GM18499 (cell line): ENCODE measurements around the gene BSG.
"Not testable (repeated sequence)": the region's sequence is repeated elsewhere in the genome, so short reads cannot be mapped to it uniquely, and the experiment has no call there.

Experiments used
- ATAC-seq: cut with Tn5 transposase; IDR thresholded peaks from one replicate; pipeline ENCODE4 v1.9.1; 2021; ENCODE audit warnings: moderate number of reproducible peaks; ENCODE audit not compliant: insufficient read depth, unreplicated experiment

BSG gene

DNA sequence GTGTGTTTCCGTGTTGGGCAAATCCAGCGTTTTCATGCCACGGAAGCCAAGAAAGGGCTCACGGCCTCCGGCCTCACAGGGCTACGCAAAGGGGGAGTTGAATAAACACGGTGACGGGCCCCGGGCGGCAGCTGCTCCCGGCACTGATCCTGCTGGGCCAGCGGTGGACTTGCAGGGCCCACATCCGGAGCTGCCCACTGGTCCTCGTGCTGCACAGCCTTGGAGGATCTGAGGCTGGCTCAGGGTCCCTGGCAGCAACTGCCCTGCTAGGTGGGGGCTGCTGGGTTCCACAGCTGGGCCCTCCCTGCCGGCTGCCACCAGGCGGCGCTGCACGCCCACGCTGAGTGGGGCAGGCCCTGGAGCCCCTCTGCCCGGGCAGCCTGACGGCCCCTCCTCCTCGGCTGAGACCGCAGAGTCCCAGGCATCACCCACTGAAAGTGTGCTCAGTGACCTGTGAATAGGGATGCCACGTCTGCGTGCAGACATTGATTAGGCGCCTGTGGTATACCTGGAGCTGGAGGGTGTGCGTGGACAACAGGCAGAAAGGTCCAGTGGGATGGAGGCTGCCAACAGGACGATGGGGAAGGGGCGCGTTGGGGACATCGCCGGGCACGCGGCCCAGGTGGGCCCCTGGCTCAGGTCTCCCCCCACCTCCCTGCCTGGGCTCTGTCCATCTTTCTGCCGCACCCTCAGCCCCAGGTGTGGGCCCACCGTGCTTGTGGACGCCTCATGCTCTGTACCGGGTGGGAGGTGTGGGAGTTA, 12.0 kb downstream of the BSG start:
- no peak for ATAC-seq

- not testable (repeated sequence) for ATAC-seq
These were observed 12.8 kb downstream of the BSG start for GRCh38 chr19:585146-585545.

DNA sequence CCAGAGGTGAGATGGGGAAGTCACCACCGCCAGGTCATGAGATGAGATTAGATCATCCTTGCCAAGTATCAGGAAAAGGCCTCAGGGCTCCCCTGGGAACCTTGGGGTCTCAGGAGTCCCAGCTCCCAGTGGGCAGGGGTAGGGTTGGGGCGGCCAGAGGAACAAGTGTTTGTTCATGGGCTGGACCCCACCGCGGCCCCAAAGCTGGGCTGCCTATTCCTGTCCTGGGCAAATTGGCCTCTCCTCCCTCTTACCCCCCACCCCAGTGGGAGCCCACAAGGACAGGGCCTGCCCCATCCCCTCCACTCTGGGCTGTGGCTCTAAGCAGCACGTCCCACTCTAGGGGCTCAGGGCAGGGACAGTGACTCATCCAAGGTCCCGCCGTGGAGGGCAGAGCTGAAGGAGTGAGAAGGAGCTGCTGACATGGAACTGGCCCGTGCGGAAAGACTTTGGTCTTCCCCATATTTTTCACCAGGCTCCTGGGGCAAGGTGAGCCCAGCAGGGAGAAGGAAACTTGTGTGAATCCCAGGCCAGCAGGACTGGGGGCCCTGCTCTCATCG, 13.2 kb downstream of the BSG start:
- ATAC-seq, result no peak

GRCh38 chr19:588093-588740, 15.8 kb downstream of the BSG start:
- no peak for ATAC-seq

DNA sequence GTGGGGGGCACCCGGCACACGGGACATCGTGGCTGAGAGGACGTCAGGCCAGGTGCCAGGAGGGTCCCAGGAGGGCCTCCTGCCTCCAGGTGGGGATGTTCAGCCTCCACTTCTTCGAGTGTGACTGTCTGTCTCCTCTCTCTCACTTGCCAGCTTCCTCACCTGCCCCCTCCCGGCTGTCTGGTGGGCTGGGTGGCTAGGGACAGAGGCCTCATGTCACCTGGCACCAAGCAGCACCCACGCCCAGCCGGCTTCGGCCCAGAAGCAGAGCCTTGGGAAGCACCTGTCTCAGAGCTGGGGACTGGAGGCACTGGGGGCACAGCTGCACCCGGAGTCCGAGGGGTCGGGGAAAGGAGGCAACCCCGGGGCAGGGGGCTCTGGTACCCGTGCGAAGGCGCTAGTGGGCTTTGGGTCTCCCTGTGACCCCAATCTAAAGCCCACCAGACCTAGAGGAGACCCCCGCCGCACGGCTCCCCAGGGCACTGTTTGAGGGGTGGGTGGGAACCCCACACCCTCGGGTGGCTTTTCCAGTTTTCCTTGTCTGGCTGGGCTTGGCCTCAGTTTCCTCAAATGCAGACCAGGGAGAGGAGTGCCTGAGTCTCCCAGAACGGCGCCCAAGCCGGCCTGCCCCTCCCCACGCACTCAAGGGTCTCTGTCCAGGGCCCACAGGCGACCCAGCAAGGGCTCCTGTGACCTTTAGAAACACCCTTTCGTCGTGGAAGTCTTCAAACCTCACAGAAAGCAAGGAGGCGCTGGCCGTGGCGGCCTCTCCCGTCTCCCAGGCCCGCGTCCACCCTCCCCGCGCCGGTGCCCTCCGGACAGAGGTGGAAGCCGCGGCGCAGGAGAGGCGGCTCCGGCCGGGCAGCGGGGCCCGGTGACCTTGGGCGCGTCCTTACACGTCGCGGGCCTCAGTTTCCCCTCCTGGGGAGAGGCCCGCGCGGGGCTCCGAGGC, 16.6 kb downstream of the BSG start:
- ATAC-seq, result no peak

DNA sequence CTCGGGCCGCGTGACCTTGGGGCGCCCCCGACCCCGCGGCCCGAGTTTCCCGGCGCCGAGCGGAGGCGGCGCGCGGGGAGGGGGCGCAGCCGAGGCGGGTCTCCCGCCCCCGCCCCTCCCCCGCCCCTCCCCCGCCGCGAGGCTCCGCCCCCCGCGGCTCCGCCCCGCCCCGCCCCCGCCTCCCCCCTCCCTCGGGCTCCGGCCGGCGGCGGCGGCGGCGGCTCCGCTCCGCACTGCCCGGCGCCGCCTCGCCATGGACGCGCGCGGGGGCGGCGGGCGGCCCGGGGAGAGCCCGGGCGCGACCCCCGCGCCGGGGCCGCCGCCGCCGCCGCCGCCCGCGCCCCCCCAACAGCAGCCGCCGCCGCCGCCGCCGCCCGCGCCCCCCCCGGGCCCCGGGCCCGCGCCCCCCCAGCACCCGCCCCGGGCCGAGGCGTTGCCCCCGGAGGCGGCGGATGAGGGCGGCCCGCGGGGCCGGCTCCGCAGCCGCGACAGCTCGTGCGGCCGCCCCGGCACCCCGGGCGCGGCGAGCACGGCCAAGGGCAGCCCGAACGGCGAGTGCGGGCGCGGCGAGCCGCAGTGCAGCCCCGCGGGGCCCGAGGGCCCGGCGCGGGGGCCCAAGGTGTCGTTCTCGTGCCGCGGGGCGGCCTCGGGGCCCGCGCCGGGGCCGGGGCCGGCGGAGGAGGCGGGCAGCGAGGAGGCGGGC, 17.4 kb downstream of the BSG start, which contains the start of gene HCN2:
HCN2 (plus strand) TSS at position 189 of the 703 bp plus-strand sequence; CDS start at position 254, 65 bp downstream.
- ATAC-seq, result no peak

- ATAC-seq, result no peak
These were observed 18.0 kb downstream of the BSG start for GRCh38 chr19:590396-590745.

- ATAC-seq, result no peak
These were observed 18.3 kb downstream of the BSG start for GRCh38 chr19:590750-591098.

DNA sequence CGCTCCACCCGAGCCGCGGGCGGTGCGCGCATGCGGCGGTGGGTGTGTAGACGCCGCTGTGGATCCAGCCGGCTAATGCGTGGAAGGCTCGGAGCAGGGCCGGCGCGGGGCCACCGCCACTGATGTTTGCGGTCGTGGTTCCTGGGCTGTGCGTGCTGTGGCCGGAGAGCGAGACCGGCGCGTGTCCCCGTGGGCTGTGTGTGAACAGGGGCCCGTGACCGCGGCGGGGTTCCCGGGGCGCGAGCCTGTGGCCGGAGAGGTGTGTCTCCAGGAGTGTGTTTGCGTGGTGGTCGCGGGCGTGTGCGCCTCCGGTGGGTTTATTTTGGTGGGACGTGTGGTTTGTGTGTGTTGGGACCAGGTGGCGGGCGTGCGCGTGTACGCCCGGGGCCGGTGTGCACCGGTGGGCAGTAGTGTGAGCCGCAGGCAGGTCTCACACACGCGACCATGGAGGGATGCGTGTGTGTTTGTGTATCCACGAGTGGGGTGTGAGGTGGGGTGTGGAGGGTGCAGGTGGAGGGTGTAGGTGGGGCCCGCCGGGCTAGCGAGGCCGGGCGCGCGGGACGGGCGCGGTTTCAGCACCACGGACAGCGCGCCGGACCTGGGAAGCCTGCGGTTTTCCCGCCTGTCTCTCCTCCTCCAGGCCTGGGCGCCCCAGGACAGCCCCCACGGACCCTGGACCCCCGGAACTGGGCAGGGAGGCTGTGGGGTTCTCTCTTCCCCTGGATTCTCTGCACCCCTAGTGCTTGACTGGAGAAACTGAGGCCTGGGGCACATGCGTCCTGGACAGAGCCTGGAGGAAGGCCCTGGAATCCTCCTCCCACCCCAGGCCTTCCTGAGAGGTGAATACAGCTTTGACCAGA, 18.9 kb downstream of the BSG start:
- ATAC-seq, result no peak

DNA sequence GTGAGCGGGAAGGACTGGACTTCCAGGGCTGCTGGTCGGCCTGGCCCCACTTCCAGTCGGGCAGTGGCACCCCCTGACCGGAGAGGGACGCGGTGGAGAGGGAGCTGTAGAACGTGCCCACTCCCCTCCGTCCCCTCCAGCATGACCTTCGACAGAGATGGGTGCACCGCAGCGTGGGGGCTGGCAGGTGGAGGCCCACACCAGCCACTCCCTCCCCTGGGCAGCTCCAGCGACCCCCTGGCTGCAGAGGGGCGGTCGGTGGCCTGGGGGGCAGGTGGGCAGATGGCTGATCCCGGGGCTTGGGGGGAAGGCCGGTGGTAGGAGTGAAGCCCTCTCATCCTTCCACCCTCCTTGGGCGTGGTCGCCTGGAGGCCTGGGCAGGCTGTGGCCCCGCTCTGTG, 19.7 kb downstream of the BSG start:
- no peak for ATAC-seq

DNA sequence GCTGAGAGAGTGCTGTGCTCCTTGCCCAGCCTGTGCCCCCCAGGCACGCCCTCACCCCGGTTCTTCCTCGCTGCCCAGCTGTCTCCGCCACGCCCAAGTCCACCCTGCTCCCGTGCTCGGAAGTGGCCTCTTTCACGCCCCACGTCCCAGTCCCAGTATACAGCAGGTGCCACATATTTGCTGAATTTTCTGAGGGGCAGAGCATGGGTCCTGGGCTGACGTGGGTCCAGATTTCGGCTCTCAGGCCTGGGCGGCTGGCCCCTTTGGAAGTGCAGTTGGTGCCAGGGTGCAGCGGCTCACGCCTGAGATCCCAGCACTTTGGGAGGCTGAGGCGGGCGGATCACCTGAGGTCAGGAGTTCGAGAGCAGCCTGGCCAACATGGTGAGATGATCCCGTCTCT, 20.7 kb downstream of the BSG start:
- ATAC-seq, result no peak

GRCh38 chr19:593505-593904, 21.1 kb downstream of the BSG start:
- ATAC-seq, result no peak

- no peak for ATAC-seq
These were observed 22.0 kb downstream of the BSG start for GRCh38 chr19:594265-594870.

GRCh38 chr19:595326-596262, 23.2 kb downstream of the BSG start:
- ATAC-seq, result no peak

DNA sequence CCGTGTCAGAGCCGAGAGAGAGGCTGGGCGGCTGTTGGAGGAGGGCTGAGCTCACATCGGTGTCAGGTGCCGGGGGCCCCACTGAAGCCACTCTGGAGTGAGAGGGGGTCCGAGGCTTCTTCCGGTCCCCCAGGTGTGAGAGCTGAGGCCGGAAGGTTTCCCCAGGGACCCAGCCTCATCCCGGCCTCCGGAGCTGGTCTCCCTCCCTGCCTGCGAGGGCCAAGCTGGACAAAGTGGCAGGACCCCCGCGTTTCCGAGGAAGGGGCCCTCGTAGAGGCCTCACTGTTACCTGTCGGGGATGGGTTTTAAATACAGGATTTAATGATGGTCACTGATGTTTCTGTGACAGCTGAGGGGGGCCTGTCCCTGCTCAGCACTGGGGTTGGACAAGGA, 23.9 kb downstream of the BSG start:
- ATAC-seq, result no peak

GRCh38 chr19:597406-598315, 25.3 kb downstream of the BSG start:
- no peak for ATAC-seq

GRCh38 chr19:601310-601709, 28.9 kb downstream of the BSG start:
- no peak for ATAC-seq
